Heart left ventricle (tissue), 16 donors: ENCODE results near the gene ATF4. TPM values are rescaled to one million over a fixed set of nuclear protein-coding genes. Genes with fewer than 3 reads are reported as not detected.
A peak's percentile ranks its signal among the peaks of the same experiment; 100 is the strongest.
"Not testable (repeated sequence)": the region's sequence is repeated elsewhere in the genome, so short reads cannot be mapped to it uniquely, and the experiment has no call there.

Source experiments
- ATAC-seq, 4 donors: fragments of 200-7000 bp; cut with Tn5 transposase; one replicate each; pipeline ENCODE4 v1.9.1; 2020 to 2022; ENCODE audit warnings: moderate library complexity in 4 of 4, mild to moderate bottlenecking in 3 of 4, moderate number of reproducible peaks in 1 of 4
- DNase-seq, 5 donors: peaks; one replicate each; pipeline ENCODE4 v3.0.0-alpha.2; 2020
- H3K27ac ChIP-seq, 12 donors: fragments of 200-600 bp; sonication (generic) in 4 of 12; one replicate each; pipeline versions ENCODE4 v1.5.0 to v1.8.0; 2016 to 2022; ENCODE audit warnings: mild to moderate bottlenecking in 2 of 12
- H3K27me3 ChIP-seq, 9 donors: fragments of 200-600 bp; sonication (generic) in 2 of 9; one replicate each; pipeline versions ENCODE4 v1.5.1 to v1.8.0; 2016 to 2022; ENCODE audit warnings: mild to moderate bottlenecking in 3 of 9
- H3K36me3 ChIP-seq, 9 donors: fragments of 200-600 bp; sonication (generic) in 2 of 9; one replicate each; pipeline versions ENCODE4 v1.5.0 to v1.8.0; 2018 to 2022; ENCODE audit warnings: mild to moderate bottlenecking in 2 of 9
- H3K4me1 ChIP-seq, 12 donors: fragments of 200-600 bp; sonication (generic) in 4 of 12; one replicate each; pipeline versions ENCODE4 v1.5.0 to v1.8.0; 2016 to 2022; ENCODE audit warnings: mild to moderate bottlenecking in 3 of 12
- H3K4me3 ChIP-seq, 12 donors: fragments of 200-600 bp; sonication (generic) in 4 of 12; one replicate each; pipeline versions ENCODE4 v1.5.0 to v1.8.0; 2017 to 2022; ENCODE audit warnings: mild to moderate bottlenecking in 9 of 12, moderate library complexity in 4 of 12
- H3K9me3 ChIP-seq, 12 donors: fragments of 200-600 bp; sonication (generic) in 4 of 12; one replicate each; pipeline versions ENCODE4 v1.5.0 to v1.8.0; 2016 to 2022; ENCODE audit warnings: mild to moderate bottlenecking in 1 of 12
- POLR2A ChIP-seq, 2 donors: fragments of 450-650 bp; IDR thresholded peaks; one replicate each; pipeline ENCODE4 v1.6.1; 2017; ENCODE audit warnings: antibody characterized with exemption in 2 of 2, mild to moderate bottlenecking in 2 of 2, moderate library complexity in 2 of 2
- WGBS, 4 donors: extraction: QIAGEN DNeasy Blood & Tissue Kit in 2 of 4; methylation state at CpG; one replicate each; pipeline versions ENCODE4 v1.1.5 to v1.1.7; 2013 to 2018; 5-methylcytosine and 5-hydroxymethylcytosine counted together
- intact Hi-C, 10 donors: fragments of 100-400 bp; cut with DNase I; formaldehyde crosslinking; loops; one replicate each; pipeline versions ENCODE4 v1.11.1 to v1.14.2; 2022
- polyA plus RNA-seq, 2 donors: library from polyadenylated mRNA; stranded (reverse); fragments of 200-250 nt; gene quantifications; one replicate each; pipeline ENCODE4 v1.2.3, GENCODE V29; 2013
- total RNA-seq, 9 donors: library from RNA; depleted of rRNA in 2 of 9; stranded (reverse); fragments of >200 nt in 2 of 9; fragmentation: NEBNext Ultra II Directional in 3 of 9; extraction: Animal tissue kit (Norgen Biotek cat#: 25700) in 3 of 9; gene quantifications; one replicate each; pipeline versions ENCODE4 v1.1.0 to v1.2.4, GENCODE V29; 2016 to 2023
- TF ChIP-seq, protein P1 (sequence below), 12 donors: fragments of 200-600 bp; sonication (generic) in 4 of 12; IDR thresholded peaks; one replicate each; pipeline versions ENCODE4 v1.5.0 to v1.8.0; 2018 to 2022; ENCODE audit warnings: antibody characterized with exemption in 12 of 12, mild to moderate bottlenecking in 5 of 12
- donor health status: ischemic (EF 13 %, LVEDD 7.1; RV severe dilation, severe dysfunction).
- donor health status: healthy with polysubstance abuse.
- donor health status: DM: no; HTN: yes; CAD: no.
- donor health status: DM: no; HTN: no; CAD: no.
- donor health status: ischemic (EF 25% LVEDD 6.9; RV normal size, moderate dysfunction).
- donor health status: ischemic (EF 25% LVEDD 5.7; RV mildly dilated, moderate dysfunction).
- donor health status: healthy.
- donor health status: DM: yes; HTN: yes; CAD: no.
- donor health status: ischemic (EF 35%, LVEDD 5.7; RV mildly dilated, moderate dysfunction).
- donor health status: nonischemic (EF 11% LVEDD 7.7; RV severe dilation, severe dysfunction).
- donor health status: DM: yes; HTN: yes; CAD: no.
- donor health status: PGD.
- donor health status: ischemic (EF 29% LVEDD 5.4; RV normal size, mild dysfunction).
- donor health status: nonischemic (EF 23%, LVEDD 6.1; RV moderate dilation, normal function).

The ATF4 gene
- total and polyA plus RNA-seq, 11 donors = 117 to 458 (median 176) TPM

DNA sequence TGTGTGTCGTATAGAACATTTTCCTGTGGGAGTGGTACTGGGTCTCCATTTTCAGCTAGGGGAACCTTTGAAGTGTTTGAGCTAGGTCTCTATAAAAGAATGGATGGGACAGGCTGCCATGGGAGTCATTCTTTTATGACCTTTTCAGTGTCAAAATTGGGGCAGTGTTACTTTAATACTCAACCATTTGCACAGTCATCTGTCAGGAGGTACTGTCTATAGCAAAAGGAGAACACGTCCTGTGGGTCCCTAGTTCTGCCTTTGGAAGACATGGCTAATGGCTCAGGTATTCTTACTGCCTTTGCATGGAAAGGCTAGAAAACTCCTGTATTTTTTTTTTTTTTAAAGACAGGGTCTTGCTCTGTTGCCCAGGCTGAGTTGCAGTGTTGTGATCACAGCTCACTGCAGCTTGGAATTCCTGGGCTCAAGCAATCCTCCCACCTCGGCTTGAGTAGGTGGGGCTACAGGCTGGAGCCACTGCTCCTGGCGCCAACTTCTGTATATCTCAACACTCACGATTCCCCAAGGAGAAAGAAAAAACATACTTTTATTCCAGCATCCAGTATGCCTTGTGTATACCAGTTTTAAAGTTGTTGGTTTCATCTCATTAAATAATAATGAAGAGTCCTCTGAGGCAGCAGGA is 2.1 kb upstream of the ATF4 start:
- Histone ChIP-seq H3K27ac (peak overlapping the region in 6 of 12 donors; percentile 97 to 100 (median 100)), H3K9me3 (no peaks in the 10 kb centered on the region), H3K4me3 (peak overlapping the region in 2 of 12 donors; percentile 97 to 100), H3K27me3 (no peaks in the 10 kb centered on the region), H3K4me1 (peaks cover 3 to 49% (median 32%) of the 10 kb centered on the region in 12 donors), H3K36me3 (peaks cover 12 to 70% (median 57%) of the 10 kb centered on the region in 9 donors)
- DNase-seq (no peak), ATAC-seq (no peak)
- intact Hi-C loops = loop anchor here in 7 of 10 donors (2.0 to 10.0 kb wide), 7 partner anchors 15 to 343 kb away; partner anchors contain the start of genes MIEF1 (in 1 of the 7), RPL3 (in 1 of the 7), SYNGR1 (in 1 of the 7) and TAB1 (in 1 of the 7)
- TF ChIP-seq POLR2A (IDR thresholded peaks at IDR 0.05) = no peak
- TF ChIP-seq, protein P1, sequence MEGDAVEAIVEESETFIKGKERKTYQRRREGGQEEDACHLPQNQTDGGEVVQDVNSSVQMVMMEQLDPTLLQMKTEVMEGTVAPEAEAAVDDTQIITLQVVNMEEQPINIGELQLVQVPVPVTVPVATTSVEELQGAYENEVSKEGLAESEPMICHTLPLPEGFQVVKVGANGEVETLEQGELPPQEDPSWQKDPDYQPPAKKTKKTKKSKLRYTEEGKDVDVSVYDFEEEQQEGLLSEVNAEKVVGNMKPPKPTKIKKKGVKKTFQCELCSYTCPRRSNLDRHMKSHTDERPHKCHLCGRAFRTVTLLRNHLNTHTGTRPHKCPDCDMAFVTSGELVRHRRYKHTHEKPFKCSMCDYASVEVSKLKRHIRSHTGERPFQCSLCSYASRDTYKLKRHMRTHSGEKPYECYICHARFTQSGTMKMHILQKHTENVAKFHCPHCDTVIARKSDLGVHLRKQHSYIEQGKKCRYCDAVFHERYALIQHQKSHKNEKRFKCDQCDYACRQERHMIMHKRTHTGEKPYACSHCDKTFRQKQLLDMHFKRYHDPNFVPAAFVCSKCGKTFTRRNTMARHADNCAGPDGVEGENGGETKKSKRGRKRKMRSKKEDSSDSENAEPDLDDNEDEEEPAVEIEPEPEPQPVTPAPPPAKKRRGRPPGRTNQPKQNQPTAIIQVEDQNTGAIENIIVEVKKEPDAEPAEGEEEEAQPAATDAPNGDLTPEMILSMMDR (IDR thresholded peaks at IDR 0.05) = no peak
- WGBS, 4 donors = 57 to 62% (median 59%) methylated on average over 5 of the region's 5 CpGs

DNA sequence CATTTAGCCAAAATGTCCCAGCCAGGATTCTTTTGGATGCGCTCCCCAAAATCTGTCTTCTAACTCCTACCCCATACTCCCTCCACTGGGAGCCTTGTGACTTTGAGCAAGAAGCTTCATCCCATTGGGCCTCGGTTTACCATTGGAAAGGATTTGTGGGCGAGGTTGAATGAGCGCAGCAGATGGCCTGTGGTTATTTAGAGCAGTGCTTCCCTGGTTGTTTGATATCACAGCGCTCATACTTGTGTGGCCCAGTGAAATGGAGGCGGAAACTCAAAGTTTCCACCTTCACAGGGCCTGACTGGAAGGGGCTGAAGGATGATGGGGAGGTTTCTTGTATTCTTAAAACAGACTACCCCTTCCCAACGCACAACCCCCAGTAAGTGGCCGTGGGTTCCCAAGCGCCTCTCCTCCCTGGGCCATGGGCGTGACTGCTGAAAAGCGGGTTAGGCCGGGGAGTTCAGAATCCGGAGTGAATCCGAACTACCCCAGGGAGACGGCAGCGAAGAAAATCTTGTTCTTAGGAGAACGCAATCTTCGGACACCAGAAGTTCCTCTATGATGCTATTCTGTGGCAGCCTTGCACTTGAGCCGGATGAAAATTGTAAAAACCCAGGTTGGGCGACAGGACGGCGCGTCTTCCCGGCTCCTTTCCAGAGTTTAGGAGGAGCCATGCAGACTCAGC is 1.2 kb upstream of the ATF4 start:
- TF ChIP-seq, protein P1 (IDR thresholded peaks at IDR 0.05) = no peak
- no peak for TF ChIP-seq POLR2A (IDR thresholded peaks at IDR 0.05)
- peaks cover under 1 to 52% (median 40%) of the 10 kb centered on the region in 12 donors for H3K4me1 ChIP-seq
- intact Hi-C loops = loop anchor here in 7 of 10 donors (2.0 to 10.0 kb wide), 7 partner anchors 16 to 344 kb away; partner anchors contain the start of genes MIEF1 (in 1 of the 7), RPL3 (in 1 of the 7), SYNGR1 (in 1 of the 7) and TAB1 (in 1 of the 7)
- no peak for ATAC-seq
- peak overlapping the region; percentile 97 to 100 (median 100) for H3K27ac ChIP-seq
- H3K9me3 ChIP-seq = no peaks in the 10 kb centered on the region
- WGBS, 4 donors = 7 to 13% (median 11%) methylated on average over 15 to 24 of the region's 24 CpGs
- peak overlapping the region; percentile 71 to 100 (median 96) for H3K4me3 ChIP-seq
- no peaks in the 10 kb centered on the region for H3K27me3 ChIP-seq
- peaks cover 9 to 70% (median 57%) of the 10 kb centered on the region in 9 donors for H3K36me3 ChIP-seq
- DNase-seq = peak in 1 of 5 donors; percentile 42

DNA sequence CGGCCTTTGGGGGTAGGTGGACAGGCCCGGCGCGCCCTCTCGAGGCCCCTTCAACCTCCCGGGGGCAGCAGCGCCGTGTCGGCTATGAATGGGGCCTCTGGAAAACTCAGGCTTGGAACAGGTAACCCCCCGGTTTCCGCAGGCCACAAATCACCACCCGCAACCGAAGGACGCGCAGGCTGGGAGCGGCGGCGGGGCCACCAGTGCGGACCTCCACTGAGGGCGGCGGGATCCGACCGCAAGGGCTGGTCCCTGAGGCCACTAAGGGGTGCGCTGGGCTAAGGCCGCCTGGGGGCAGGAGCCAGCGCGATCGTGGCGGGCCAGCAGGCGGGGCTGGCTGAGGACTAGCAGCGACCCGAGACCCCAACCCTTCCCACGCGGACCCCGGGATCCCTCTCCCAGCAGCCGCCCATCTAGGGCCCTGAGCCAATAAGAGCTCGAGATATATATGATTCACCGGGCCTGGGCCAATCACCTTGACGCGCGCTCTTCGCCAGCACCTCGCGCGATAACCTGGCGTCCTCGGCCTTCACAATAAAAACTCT is 609 bp upstream of the ATF4 start:
- Histone ChIP-seq H3K4me3 (peak overlapping the region; percentile 71 to 100 (median 96)), H3K9me3 (no peaks in the 10 kb centered on the region), H3K4me1 (peaks cover 0 to 52% (median 44%) of the 10 kb centered on the region in 12 donors), H3K27ac (peak overlapping the region; percentile 97 to 100 (median 100)), H3K36me3 (peaks cover 12 to 70% (median 58%) of the 10 kb centered on the region in 9 donors), H3K27me3 (no peaks in the 10 kb centered on the region)
- 0 to 1% (median 0%) methylated on average over 23 to 47 of the region's 47 CpGs for WGBS, 4 donors
- TF ChIP-seq, protein P1 (IDR thresholded peaks at IDR 0.05) = peak; percentile 10 to 69 (median 44)
- TF ChIP-seq POLR2A (IDR thresholded peaks at IDR 0.05) = peak in 1 of 2 donors; percentile 53
- intact Hi-C loops = loop anchor here (1.0 to 10.0 kb wide), 17 partner anchors 17 to 812 kb away; partner anchors contain the start of genes RPL3 (in 5 of the 10), SYNGR1 (in 5 of the 10), MIEF1 (in 4 of the 10) and TAB1 (in 2 of the 10)
- peak; percentile 82 to 92 (median 88) for ATAC-seq
- peak; percentile 98 to 99 (median 98) for DNase-seq

DNA sequence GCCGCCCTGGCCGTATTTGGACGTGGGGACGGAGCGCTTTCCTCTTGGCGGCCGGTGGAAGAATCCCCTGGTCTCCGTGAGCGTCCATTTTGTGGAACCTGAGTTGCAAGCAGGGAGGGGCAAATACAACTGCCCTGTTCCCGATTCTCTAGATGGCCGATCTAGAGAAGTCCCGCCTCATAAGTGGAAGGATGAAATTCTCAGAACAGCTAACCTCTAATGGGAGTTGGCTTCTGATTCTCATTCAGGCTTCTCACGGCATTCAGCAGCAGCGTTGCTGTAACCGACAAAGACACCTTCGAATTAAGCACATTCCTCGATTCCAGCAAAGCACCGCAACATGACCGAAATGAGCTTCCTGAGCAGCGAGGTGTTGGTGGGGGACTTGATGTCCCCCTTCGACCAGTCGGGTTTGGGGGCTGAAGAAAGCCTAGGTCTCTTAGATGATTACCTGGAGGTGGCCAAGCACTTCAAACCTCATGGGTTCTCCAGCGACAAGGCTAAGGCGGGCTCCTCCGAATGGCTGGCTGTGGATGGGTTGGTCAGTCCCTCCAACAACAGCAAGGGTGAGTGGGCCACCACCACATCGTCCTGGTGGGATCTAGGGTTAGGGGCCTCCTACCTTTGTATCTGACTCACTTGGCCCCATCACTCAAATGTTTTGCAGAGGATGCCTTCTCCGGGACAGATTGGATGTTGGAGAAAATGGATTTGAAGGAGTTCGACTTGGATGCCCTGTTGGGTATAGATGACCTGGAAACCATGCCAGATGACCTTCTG is 934 bp downstream of the ATF4 start:
- Histone ChIP-seq H3K36me3 (peaks cover 9 to 62% (median 46%) of the 10 kb centered on the region in 9 donors), H3K4me1 (peaks cover 0 to 66% (median 56%) of the 10 kb centered on the region in 12 donors), H3K4me3 (peak overlapping the region; percentile 71 to 100 (median 96)), H3K27ac (peak overlapping the region; percentile 97 to 100 (median 100))
- not testable (repeated sequence) for ATAC-seq, DNase-seq, H3K9me3 ChIP-seq, H3K27me3 ChIP-seq
- WGBS, 4 donors = 1 to 2% (median 1%) methylated on average over 18 to 28 of the region's 28 CpGs
- intact Hi-C loops = loop anchor here in 9 of 10 donors (2.0 to 10.0 kb wide), 13 partner anchors 18 to 814 kb away; partner anchors contain the start of genes RPL3 (in 4 of the 9), SYNGR1 (in 4 of the 9), MIEF1 (in 2 of the 9) and CBX7 (in 1 of the 9)

DNA sequence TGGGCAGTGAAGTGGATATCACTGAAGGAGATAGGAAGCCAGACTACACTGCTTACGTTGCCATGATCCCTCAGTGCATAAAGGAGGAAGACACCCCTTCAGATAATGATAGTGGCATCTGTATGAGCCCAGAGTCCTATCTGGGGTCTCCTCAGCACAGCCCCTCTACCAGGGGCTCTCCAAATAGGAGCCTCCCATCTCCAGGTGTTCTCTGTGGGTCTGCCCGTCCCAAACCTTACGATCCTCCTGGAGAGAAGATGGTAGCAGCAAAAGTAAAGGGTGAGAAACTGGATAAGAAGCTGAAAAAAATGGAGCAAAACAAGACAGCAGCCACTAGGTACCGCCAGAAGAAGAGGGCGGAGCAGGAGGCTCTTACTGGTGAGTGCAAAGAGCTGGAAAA is 1.7 kb downstream of the ATF4 start:
- intact Hi-C loops = loop anchor here in 9 of 10 donors (5.0 to 10.0 kb wide), 12 partner anchors 60 to 815 kb away; partner anchors contain the start of genes RPL3 (in 4 of the 9), SYNGR1 (in 4 of the 9), CBX7 (in 1 of the 9) and GTPBP1 (in 1 of the 9)
- WGBS, 4 donors = 8 to 14% (median 9%) methylated on average over 4 to 5 of the region's 5 CpGs
- H3K27me3 ChIP-seq, DNase-seq, ATAC-seq, H3K9me3 ChIP-seq: not testable (repeated sequence)
- Histone ChIP-seq H3K36me3 (peaks cover 9 to 54% (median 44%) of the 10 kb centered on the region in 9 donors), H3K4me3 (peak overlapping the region; percentile 71 to 100 (median 96)), H3K4me1 (peaks cover 0 to 74% (median 58%) of the 10 kb centered on the region in 12 donors), H3K27ac (peak overlapping the region in 11 of 12 donors; percentile 12 to 100 (median 99))
